Measurements from ENCODE around the gene SACM1L. TPM values are rescaled to one million over a fixed set of nuclear protein-coding genes. Genes with fewer than 3 reads are reported as not detected.

SACM1L gene
- total RNA-seq, 1 experiment from 2014 or later = 30.1 TPM

GRCh38 chr3:45730409-45731154, 41.4 kb downstream of the SACM1L start:
- no peaks in the 10 kb centered on the region for H3K4me1 ChIP-seq (ENCODE audit: insufficient read depth, low read length)
- no peaks in the 10 kb centered on the region for H3K9me3 ChIP-seq (ENCODE audit: low read length)
- no peak overlapping the region for H3K4me2 ChIP-seq (ENCODE audit: low read length)
- H3K9ac ChIP-seq (ENCODE audit: low read length) = no peak overlapping the region
- no TSS peak for BruUV-seq (replicated peaks)
- intact Hi-C loops (cut with micrococcal nuclease) = no loop called here
- no peaks in the 10 kb centered on the region for H3F3A ChIP-seq (ENCODE audit: low read length, unreplicated experiment)
- H3K79me2 ChIP-seq (ENCODE audit: low read length) = no peaks in the 10 kb centered on the region
- CTCF ChIA-PET = interaction anchor here (0.7 kb wide), 1 partner anchor 221 kb away, joined by 3 read pairs; no protein-coding TSS in a partner anchor
- POLR2A ChIA-PET (ENCODE audit: unreplicated experiment) = no interaction called here
- H3K27me3 ChIP-seq (ENCODE audit: low read length) = no peaks in the 10 kb centered on the region
- no peaks in the 10 kb centered on the region for H3K9me2 ChIP-seq (replicated peaks; ENCODE audit: low read length)
- peaks cover 33% of the 10 kb centered on the region for H3K36me3 ChIP-seq (ENCODE audit: low read depth, low read length)
- ATAC-seq (no peak), DNase-seq (no peak)
- no peak overlapping the region for H3K4me3 ChIP-seq (ENCODE audit: low read length)
- H3K27ac ChIP-seq (ENCODE audit: low read length) = no peak overlapping the region
- TF ChIP-seq, protein P1, sequence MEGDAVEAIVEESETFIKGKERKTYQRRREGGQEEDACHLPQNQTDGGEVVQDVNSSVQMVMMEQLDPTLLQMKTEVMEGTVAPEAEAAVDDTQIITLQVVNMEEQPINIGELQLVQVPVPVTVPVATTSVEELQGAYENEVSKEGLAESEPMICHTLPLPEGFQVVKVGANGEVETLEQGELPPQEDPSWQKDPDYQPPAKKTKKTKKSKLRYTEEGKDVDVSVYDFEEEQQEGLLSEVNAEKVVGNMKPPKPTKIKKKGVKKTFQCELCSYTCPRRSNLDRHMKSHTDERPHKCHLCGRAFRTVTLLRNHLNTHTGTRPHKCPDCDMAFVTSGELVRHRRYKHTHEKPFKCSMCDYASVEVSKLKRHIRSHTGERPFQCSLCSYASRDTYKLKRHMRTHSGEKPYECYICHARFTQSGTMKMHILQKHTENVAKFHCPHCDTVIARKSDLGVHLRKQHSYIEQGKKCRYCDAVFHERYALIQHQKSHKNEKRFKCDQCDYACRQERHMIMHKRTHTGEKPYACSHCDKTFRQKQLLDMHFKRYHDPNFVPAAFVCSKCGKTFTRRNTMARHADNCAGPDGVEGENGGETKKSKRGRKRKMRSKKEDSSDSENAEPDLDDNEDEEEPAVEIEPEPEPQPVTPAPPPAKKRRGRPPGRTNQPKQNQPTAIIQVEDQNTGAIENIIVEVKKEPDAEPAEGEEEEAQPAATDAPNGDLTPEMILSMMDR (conservative IDR thresholded peaks at IDR 0.05; ENCODE audit: low read depth, low read length) = no peak
- TF ChIP-seq EZH2 (IDR thresholded peaks at IDR 0.05; ENCODE audit: low read length, unreplicated experiment) = no peak
- no peak for TF ChIP-seq EZH2phosphoT487 (IDR thresholded peaks at IDR 0.05; ENCODE audit: borderline replicate concordance, low read length)
- no peak overlapping the region for H2AFZ ChIP-seq (ENCODE audit: low read length)
- no peaks in the 10 kb centered on the region for H4K20me1 ChIP-seq (ENCODE audit: low read length)

DNA sequence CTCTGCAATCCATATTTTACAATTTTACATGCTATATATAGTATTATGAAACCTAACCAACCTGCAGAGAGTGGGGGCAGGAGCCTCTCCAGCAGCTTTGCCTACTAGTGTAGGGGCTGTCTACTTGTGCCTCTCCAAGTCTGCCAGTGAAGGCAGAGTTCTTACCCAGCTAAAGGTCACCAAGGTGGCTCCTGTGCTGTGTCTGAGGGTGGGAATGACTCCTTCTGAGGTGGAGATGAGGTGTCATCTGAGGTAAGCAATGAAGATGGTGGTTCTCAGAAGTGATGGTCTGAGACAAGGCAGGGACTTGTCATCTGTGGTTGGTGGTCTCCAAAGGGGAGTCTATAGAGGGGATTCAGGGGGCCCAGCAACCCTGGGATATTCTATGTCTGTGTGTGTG, 47.5 kb downstream of the SACM1L start:
- Histone ChIP-seq H3K79me2 (ENCODE audit: low read length) (no peaks in the 10 kb centered on the region), H3K9me2 (replicated peaks; ENCODE audit: low read length) (no peaks in the 10 kb centered on the region), H3F3A (ENCODE audit: low read length, unreplicated experiment) (no peaks in the 10 kb centered on the region), H3K4me2 (ENCODE audit: low read length) (no peak overlapping the region), H3K27me3 (ENCODE audit: low read length) (no peaks in the 10 kb centered on the region), H4K20me1 (ENCODE audit: low read length) (no peaks in the 10 kb centered on the region), H3K9me3 (ENCODE audit: low read length) (no peaks in the 10 kb centered on the region), H3K4me1 (ENCODE audit: insufficient read depth, low read length) (no peaks in the 10 kb centered on the region), H3K27ac (ENCODE audit: low read length) (no peak overlapping the region), H3K36me3 (ENCODE audit: low read depth, low read length) (peaks cover 55% of the 10 kb centered on the region), H2AFZ (ENCODE audit: low read length) (no peak overlapping the region), H3K4me3 (ENCODE audit: low read length) (no peak overlapping the region), H3K9ac (ENCODE audit: low read length) (no peak overlapping the region)
- no peak for TF ChIP-seq EZH2phosphoT487 (IDR thresholded peaks at IDR 0.05; ENCODE audit: borderline replicate concordance, low read length)
- TF ChIP-seq EZH2 (IDR thresholded peaks at IDR 0.05; ENCODE audit: low read length, unreplicated experiment) = no peak
- TF ChIP-seq, protein P1 (conservative IDR thresholded peaks at IDR 0.05; ENCODE audit: low read depth, low read length) = no peak
- intact Hi-C loops (cut with micrococcal nuclease) = no loop called here
- POLR2A ChIA-PET (ENCODE audit: unreplicated experiment) = no interaction called here
- ATAC-seq (no peak), DNase-seq (no peak)
- CTCF ChIA-PET = no interaction called here
- BruUV-seq (replicated peaks) = no TSS peak

DNA sequence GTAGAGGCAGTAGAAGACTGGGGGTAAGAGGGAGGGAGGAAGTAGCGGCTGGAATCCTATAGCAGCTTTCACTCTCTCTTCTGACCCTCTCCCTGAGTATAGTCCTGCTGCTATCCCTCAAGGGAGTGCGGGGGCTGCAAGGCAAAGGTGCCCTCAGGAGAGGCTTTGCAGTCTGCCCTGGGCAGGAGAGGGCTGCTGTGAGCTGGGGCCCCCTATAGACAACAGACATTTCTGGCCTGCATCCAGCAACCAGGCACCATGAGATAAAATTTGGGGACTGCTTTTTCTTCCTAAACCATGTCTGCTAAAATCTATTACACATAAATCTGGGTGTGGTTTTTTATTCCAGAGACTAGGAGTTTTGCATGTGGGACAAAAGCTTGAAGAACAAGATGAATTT, 48.0 kb downstream of the SACM1L start:
- no peak overlapping the region for H3K4me2 ChIP-seq (ENCODE audit: low read length)
- no peaks in the 10 kb centered on the region for H3K4me1 ChIP-seq (ENCODE audit: insufficient read depth, low read length)
- H4K20me1 ChIP-seq (ENCODE audit: low read length) = no peaks in the 10 kb centered on the region
- ATAC-seq = no peak
- H3K27ac ChIP-seq (ENCODE audit: low read length) = no peak overlapping the region
- TF ChIP-seq EZH2 (IDR thresholded peaks at IDR 0.05; ENCODE audit: low read length, unreplicated experiment) (no peak), EZH2phosphoT487 (IDR thresholded peaks at IDR 0.05; ENCODE audit: borderline replicate concordance, low read length) (no peak)
- TF ChIP-seq, protein P1 (conservative IDR thresholded peaks at IDR 0.05; ENCODE audit: low read depth, low read length) = no peak
- intact Hi-C loops (cut with micrococcal nuclease) = no loop called here
- H3K79me2 ChIP-seq (ENCODE audit: low read length) = no peaks in the 10 kb centered on the region
- CTCF ChIA-PET = no interaction called here
- no peak for DNase-seq
- no peak overlapping the region for H2AFZ ChIP-seq (ENCODE audit: low read length)
- H3F3A ChIP-seq (ENCODE audit: low read length, unreplicated experiment) = no peaks in the 10 kb centered on the region
- no peaks in the 10 kb centered on the region for H3K9me2 ChIP-seq (replicated peaks; ENCODE audit: low read length)
- no peaks in the 10 kb centered on the region for H3K27me3 ChIP-seq (ENCODE audit: low read length)
- no peak overlapping the region for H3K9ac ChIP-seq (ENCODE audit: low read length)
- POLR2A ChIA-PET (ENCODE audit: unreplicated experiment) = no interaction called here
- no peak overlapping the region for H3K4me3 ChIP-seq (ENCODE audit: low read length)
- no TSS peak for BruUV-seq (replicated peaks)
- H3K36me3 ChIP-seq (ENCODE audit: low read depth, low read length) = peaks cover 57% of the 10 kb centered on the region
- H3K9me3 ChIP-seq (ENCODE audit: low read length) = no peaks in the 10 kb centered on the region
